PC-9 (cell line): ENCODE measurements around the gene ABLIM2. TPM values are rescaled to one million over a fixed set of nuclear protein-coding genes. Genes with fewer than 3 reads are reported as not detected.

Source experiments
- BruUV-seq: library from RNA; stranded (reverse); fragments of 400-500 nt; replicated peaks from 2 replicates; lab custom pipeline; 2021; lab: Mats Ljungman, UMichigan
- CTCF ChIA-PET: fragments of 300-600 bp; sonication (Branson Sonifier 250); formaldehyde crosslinking; loops from one replicate; lab custom pipeline; 2022; ENCODE audit warnings: antibody characterized with exemption; lab: Charles Lee
- POLR2A ChIA-PET: fragments of 300-600 bp; sonication (Branson Sonifier 250); formaldehyde crosslinking; loops from one replicate; lab custom pipeline; 2022; ENCODE audit warnings: antibody characterized with exemption; ENCODE audit not compliant: unreplicated experiment; lab: Charles Lee
- DNase-seq, 2 experiments: peaks; one replicate each; pipeline versions ENCODE4 v3.0.0 to v3.0.0-alpha.2; 2015 to 2022; ENCODE audit warnings: mixed read lengths in 1 of 2
- H2AFZ ChIP-seq: fragments of 200-600 bp; sonication (generic); 2 replicates; pipeline ENCODE4 v1.8.1; 2017; ENCODE audit warnings: antibody characterized with exemption
- H3F3A ChIP-seq: fragments of 200-600 bp; sonication (generic); 2 replicates; pipeline ENCODE4 v1.8.1; 2017; ENCODE audit warnings: antibody characterized with exemption, mild to moderate bottlenecking, low read depth; ENCODE audit not compliant: insufficient read depth
- H3K27ac ChIP-seq: fragments of 200-600 bp; sonication (generic); 2 replicates; pipeline ENCODE4 v1.6.1; 2016; ENCODE audit warnings: mixed run types
- H3K27me3 ChIP-seq: fragments of 200-600 bp; sonication (generic); 2 replicates; pipeline ENCODE4 v1.6.1; 2016; ENCODE audit warnings: low read depth, mixed run types; ENCODE audit not compliant: insufficient read depth
- H3K36me3 ChIP-seq: fragments of 200-600 bp; sonication (generic); 2 replicates; pipeline ENCODE4 v1.6.1; 2016; ENCODE audit warnings: low read depth, mixed run types
- H3K4me1 ChIP-seq: fragments of 200-600 bp; sonication (generic); replicated peaks from 2 replicates; pipeline ENCODE4 v1.6.1; 2016; ENCODE audit warnings: mixed run types; ENCODE audit not compliant: insufficient read depth
- H3K4me2 ChIP-seq: fragments of 200-600 bp; sonication (generic); 2 replicates; pipeline ENCODE4 v1.6.1; 2017; ENCODE audit warnings: mixed run types
- H3K4me3 ChIP-seq: fragments of 200-600 bp; sonication (generic); 2 replicates; pipeline ENCODE4 v1.6.1; 2016; ENCODE audit warnings: mixed run types
- H3K79me2 ChIP-seq: fragments of 200-600 bp; sonication (generic); 2 replicates; pipeline ENCODE4 v1.6.1; 2017; ENCODE audit warnings: low read depth, mixed run types
- H3K9me2 ChIP-seq: fragments of 200-600 bp; sonication (generic); 2 replicates; pipeline ENCODE4 v1.8.1; 2017; ENCODE audit warnings: mild to moderate bottlenecking; ENCODE audit not compliant: insufficient read depth
- H3K9me3 ChIP-seq: fragments of 200-600 bp; sonication (generic); 2 replicates; pipeline ENCODE4 v1.8.1; 2016; ENCODE audit warnings: low read depth; ENCODE audit not compliant: insufficient read depth
- H4K20me1 ChIP-seq: fragments of 200-600 bp; sonication (generic); 2 replicates; pipeline ENCODE4 v1.8.1; 2017; ENCODE audit not compliant: insufficient read depth
- EZH2 ChIP-seq: fragments of 200-600 bp; sonication (generic); IDR thresholded peaks from 2 replicates; pipeline ENCODE4 v1.8.0; 2017; ENCODE audit warnings: antibody characterized with exemption, low read depth
- intact Hi-C: fragments of 100-400 bp; cut with micrococcal nuclease; formaldehyde crosslinking; loops from one replicate; pipeline ENCODE4 v1.10.0; 2022; ENCODE audit not compliant: unreplicated experiment
- total RNA-seq: library from RNA; stranded (reverse); gene quantifications from 2 replicates; pipeline ENCODE4 v1.2.3, GENCODE V29; 2021
- TF ChIP-seq, protein P1 (sequence below): fragments of 200-600 bp; sonication (generic); conservative IDR thresholded peaks from 2 replicates; pipeline ENCODE4 v1.6.1; 2017; ENCODE audit warnings: mixed run types, antibody characterized with exemption, mild to moderate bottlenecking, moderate library complexity

Gene ABLIM2
- total RNA-seq, 1 experiment from 2014 or later: 1.6 TPM

GRCh38 chr4:8168832-8169598, 10.4 kb upstream of the ABLIM2 start:
- H3F3A ChIP-seq: peaks cover 9% of the 10 kb centered on the region; the same call in 1 of the 2 replicates
- no peak overlapping the region for H2AFZ ChIP-seq
- intact Hi-C loops: no loop called here
- DNase-seq: no peak
- no peak overlapping the region for H3K4me3 ChIP-seq
- POLR2A ChIA-PET: no interaction called here
- H4K20me1 ChIP-seq: no peaks in the 10 kb centered on the region
- peaks cover 17% of the 10 kb centered on the region for H3K4me1 ChIP-seq
- H3K9me3 ChIP-seq: no peaks in the 10 kb centered on the region; the same call in 1 of the 2 replicates
- no peak overlapping the region for H3K4me2 ChIP-seq
- TF ChIP-seq, protein P1, sequence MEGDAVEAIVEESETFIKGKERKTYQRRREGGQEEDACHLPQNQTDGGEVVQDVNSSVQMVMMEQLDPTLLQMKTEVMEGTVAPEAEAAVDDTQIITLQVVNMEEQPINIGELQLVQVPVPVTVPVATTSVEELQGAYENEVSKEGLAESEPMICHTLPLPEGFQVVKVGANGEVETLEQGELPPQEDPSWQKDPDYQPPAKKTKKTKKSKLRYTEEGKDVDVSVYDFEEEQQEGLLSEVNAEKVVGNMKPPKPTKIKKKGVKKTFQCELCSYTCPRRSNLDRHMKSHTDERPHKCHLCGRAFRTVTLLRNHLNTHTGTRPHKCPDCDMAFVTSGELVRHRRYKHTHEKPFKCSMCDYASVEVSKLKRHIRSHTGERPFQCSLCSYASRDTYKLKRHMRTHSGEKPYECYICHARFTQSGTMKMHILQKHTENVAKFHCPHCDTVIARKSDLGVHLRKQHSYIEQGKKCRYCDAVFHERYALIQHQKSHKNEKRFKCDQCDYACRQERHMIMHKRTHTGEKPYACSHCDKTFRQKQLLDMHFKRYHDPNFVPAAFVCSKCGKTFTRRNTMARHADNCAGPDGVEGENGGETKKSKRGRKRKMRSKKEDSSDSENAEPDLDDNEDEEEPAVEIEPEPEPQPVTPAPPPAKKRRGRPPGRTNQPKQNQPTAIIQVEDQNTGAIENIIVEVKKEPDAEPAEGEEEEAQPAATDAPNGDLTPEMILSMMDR: no peak
- TF ChIP-seq EZH2: no peak
- CTCF ChIA-PET: no interaction called here
- H3K27me3 ChIP-seq: no peaks in the 10 kb centered on the region
- H3K36me3 ChIP-seq: no peaks in the 10 kb centered on the region
- no peak overlapping the region for H3K27ac ChIP-seq
- no TSS peak for BruUV-seq
- no peaks in the 10 kb centered on the region for H3K79me2 ChIP-seq
- H3K9me2 ChIP-seq: no peaks in the 10 kb centered on the region

- Histone ChIP-seq H3K79me2 (no peaks in the 10 kb centered on the region), H3K9me2 (no peaks in the 10 kb centered on the region), H2AFZ (no peak overlapping the region), H3F3A (peaks cover 9% of the 10 kb centered on the region; the same call in 1 of the 2 replicates), H3K4me2 (no peak overlapping the region), H3K27ac (no peak overlapping the region), H3K27me3 (no peaks in the 10 kb centered on the region), H3K36me3 (no peaks in the 10 kb centered on the region), H3K4me3 (no peak overlapping the region), H3K4me1 (peaks cover 11% of the 10 kb centered on the region), H4K20me1 (no peaks in the 10 kb centered on the region), H3K9me3 (no peaks in the 10 kb centered on the region; the same call in 1 of the 2 replicates)
- TF ChIP-seq, protein P1: peak; percentile 78
- TF ChIP-seq EZH2: no peak
- BruUV-seq: no TSS peak
- intact Hi-C loops: no loop called here
- ChIA-PET CTCF (no interaction called here), POLR2A (interaction anchor here (0.6 kb wide), 1 partner anchor 362 kb away, joined by 3 read pairs; no protein-coding TSS in a partner anchor)
- no peak for DNase-seq
These were observed 9.6 kb upstream of the ABLIM2 start for GRCh38 chr4:8168232-8168631.

DNA sequence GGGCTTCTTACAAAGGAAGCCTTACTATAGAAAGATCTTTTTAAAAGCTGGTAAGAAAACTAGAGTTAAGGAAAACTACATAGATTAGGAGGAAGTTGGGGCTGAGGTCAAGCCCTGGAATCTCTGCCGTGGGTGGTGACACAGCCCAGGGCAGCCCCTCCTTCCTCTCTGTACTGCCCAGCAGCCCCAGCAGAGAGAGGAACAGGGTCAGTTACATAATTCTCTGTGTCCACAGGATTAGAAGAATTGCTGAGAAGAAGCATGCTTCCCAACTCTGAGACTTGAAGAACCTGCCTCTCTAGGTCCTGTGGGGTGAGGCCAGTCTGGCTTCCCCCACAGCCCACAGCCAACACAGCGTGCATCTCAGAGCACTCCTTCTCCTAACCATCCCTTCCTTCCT, 9.2 kb upstream of the ABLIM2 start:
- BruUV-seq: no TSS peak
- H3K27ac ChIP-seq: peak overlapping the region; percentile 68

More for the DNA sequence above, 9.2 kb upstream of the ABLIM2 start:
- Histone ChIP-seq H3K79me2 (no peaks in the 10 kb centered on the region), H2AFZ (no peak overlapping the region), H3K9me3 (no peaks in the 10 kb centered on the region; the same call in 1 of the 2 replicates), H3F3A (peaks cover 9% of the 10 kb centered on the region; the same call in 1 of the 2 replicates), H3K4me2 (peak overlapping the region; percentile 34; the same call in 1 of the 2 replicates), H4K20me1 (no peaks in the 10 kb centered on the region), H3K4me1 (peaks cover 11% of the 10 kb centered on the region), H3K36me3 (no peaks in the 10 kb centered on the region), H3K9me2 (no peaks in the 10 kb centered on the region), H3K4me3 (no peak overlapping the region), H3K27me3 (no peaks in the 10 kb centered on the region)
- POLR2A ChIA-PET: interaction anchor here (0.6 to 0.7 kb wide), 2 partner anchors 9 to 362 kb away, joined by 3 to 4 read pairs; no protein-coding TSS in a partner anchor
- peak in 1 of 2 experiments; percentile 73 for DNase-seq
- CTCF ChIA-PET: interaction anchor here (0.6 kb wide), 1 partner anchor 138 kb away, joined by 15 read pairs; no protein-coding TSS in a partner anchor
- TF ChIP-seq EZH2: no peak
- TF ChIP-seq, protein P1: no peak
- intact Hi-C loops: no loop called here
